Smooth muscle cell (in vitro differentiated cells): ENCODE data around the gene A1BG. TPM values are rescaled to one million over a fixed set of nuclear protein-coding genes. Genes with fewer than 3 reads are reported as not detected.
A peak's percentile ranks its signal among the peaks of the same experiment; 100 is the strongest.
"Not testable (repeated sequence)": the region's sequence is repeated elsewhere in the genome, so short reads cannot be mapped to it uniquely, and the experiment has no call there.

ENCODE experiments used
- DNase-seq: peaks from one replicate; lab custom pipeline; 2025; ENCODE audit not compliant: unreplicated experiment; lab: John Stamatoyannopoulos, UW
- H2AFZ ChIP-seq: fragments of 200-600 bp; sonication (generic); 2 replicates; pipeline ENCODE4 v1.6.0; 2016; ENCODE audit warnings: antibody characterized with exemption, low read depth, mild to moderate bottlenecking
- H3F3A ChIP-seq: fragments of 200-600 bp; sonication (generic); 2 replicates; pipeline ENCODE4 v1.6.0; 2017; ENCODE audit warnings: antibody characterized with exemption, low read depth
- H3K27ac ChIP-seq: fragments of 200-600 bp; sonication (generic); 2 replicates; pipeline ENCODE4 v1.5.1; 2016; ENCODE audit warnings: low read depth, mild to moderate bottlenecking
- H3K27me3 ChIP-seq: fragments of 200-600 bp; sonication (generic); 2 replicates; pipeline ENCODE4 v1.6.1; 2016; ENCODE audit warnings: low read depth, mild to moderate bottlenecking
- H3K36me3 ChIP-seq: fragments of 200-600 bp; sonication (generic); 2 replicates; pipeline ENCODE4 v1.5.1; 2016; ENCODE audit warnings: low read depth
- H3K4me1 ChIP-seq: fragments of 200-600 bp; sonication (generic); 2 replicates; pipeline ENCODE4 v1.5.1; 2016; ENCODE audit warnings: low read depth
- H3K4me2 ChIP-seq: fragments of 200-600 bp; sonication (generic); 2 replicates; pipeline ENCODE4 v1.6.0; 2016; ENCODE audit warnings: mild to moderate bottlenecking
- H3K4me3 ChIP-seq: fragments of 200-600 bp; sonication (generic); 2 replicates; pipeline ENCODE4 v1.5.1; 2016; ENCODE audit warnings: mild to moderate bottlenecking
- H3K79me2 ChIP-seq: fragments of 200-600 bp; sonication (generic); 2 replicates; pipeline ENCODE4 v1.6.0; 2016; ENCODE audit warnings: low read depth, mild to moderate bottlenecking
- H3K9ac ChIP-seq: fragments of 200-600 bp; sonication (generic); 2 replicates; pipeline ENCODE4 v1.6.0; 2016; ENCODE audit warnings: low read depth
- H3K9me3 ChIP-seq: fragments of 200-600 bp; sonication (generic); replicated peaks from 2 replicates; pipeline ENCODE4 v1.5.1; 2016; ENCODE audit warnings: low read depth
- H4K20me1 ChIP-seq: fragments of 200-600 bp; sonication (generic); 2 replicates; pipeline ENCODE4 v1.6.0; 2016; ENCODE audit warnings: low read depth
- WGBS: methylation state at CpG from one replicate; pipeline ENCODE4 v1.1.7; 2016; ENCODE audit warnings: low lambda C conversion rate; 5-methylcytosine and 5-hydroxymethylcytosine counted together
- polyA plus RNA-seq: library from polyadenylated mRNA; unstranded; fragments of >200 nt; fragmentation: Nextera tagmentation; extraction: Ambion mirVana; gene quantifications from 2 replicates; pipeline ENCODE4 v1.2.1, GENCODE V29; 2016
- total RNA-seq: library from RNA; depleted of rRNA; stranded (reverse); fragments of >200 nt; gene quantifications from 2 replicates; pipeline ENCODE4 v1.2.3, GENCODE V29; 2014
- TF ChIP-seq, protein P1 (sequence below): fragments of 200-600 bp; sonication (generic); IDR thresholded peaks from 2 replicates; pipeline ENCODE4 v1.5.1; 2017; ENCODE audit warnings: borderline replicate concordance, mild to moderate bottlenecking, antibody characterized with exemption; ENCODE audit not compliant: insufficient read depth, poor library complexity, severe bottlenecking

A1BG gene
- total and polyA plus RNA-seq, 2 experiments from 2014 or later, result 77.8 to 133 TPM

DNA sequence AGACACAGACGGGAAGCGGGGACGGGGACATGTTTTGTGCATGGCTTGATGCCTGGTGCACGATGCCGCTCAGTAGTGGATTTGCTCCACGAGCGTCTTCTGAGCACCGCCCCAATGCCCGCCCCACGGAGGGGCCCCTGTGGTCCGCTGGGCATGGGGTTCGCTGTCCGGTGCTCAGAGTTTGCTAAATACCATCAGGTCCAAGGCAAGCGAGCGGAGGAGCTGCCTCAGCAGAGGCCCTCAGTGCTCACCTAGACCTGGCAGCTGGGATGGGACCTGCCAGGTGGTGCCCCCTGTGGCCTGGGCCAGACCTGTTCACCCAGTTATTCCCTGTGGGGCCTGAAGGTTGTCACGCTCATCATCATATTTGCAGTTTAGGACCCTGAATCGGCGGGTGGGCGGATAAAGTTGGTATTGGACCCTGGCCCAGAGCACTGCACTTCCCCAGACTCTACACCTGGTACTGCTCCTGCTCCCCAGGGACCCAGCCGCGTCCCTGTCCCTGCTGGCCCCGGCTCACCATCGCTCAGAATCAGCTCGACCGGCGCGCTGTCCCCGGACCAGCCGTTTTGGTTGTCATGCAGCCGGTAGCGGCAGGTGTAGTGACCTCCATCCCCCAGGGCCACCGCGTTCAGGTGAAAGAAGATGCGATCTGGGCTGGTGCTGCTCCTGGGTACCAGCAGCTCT lies 2.3 kb downstream of the A1BG start:
- Histone ChIP-seq H2AFZ (no peak overlapping the region), H3K79me2 (peaks cover 36% of the 10 kb centered on the region), H3K9me3 (no peaks in the 10 kb centered on the region), H3F3A (no peaks in the 10 kb centered on the region), H3K4me2 (no peak overlapping the region), H3K9ac (no peak overlapping the region), H3K4me1 (peaks cover 8% of the 10 kb centered on the region), H3K4me3 (no peak overlapping the region), H3K36me3 (no peaks in the 10 kb centered on the region), H3K27ac (no peak overlapping the region), H4K20me1 (peaks cover 2% of the 10 kb centered on the region), H3K27me3 (no peaks in the 10 kb centered on the region)
- DNase-seq, result no peak
- TF ChIP-seq, protein P1, sequence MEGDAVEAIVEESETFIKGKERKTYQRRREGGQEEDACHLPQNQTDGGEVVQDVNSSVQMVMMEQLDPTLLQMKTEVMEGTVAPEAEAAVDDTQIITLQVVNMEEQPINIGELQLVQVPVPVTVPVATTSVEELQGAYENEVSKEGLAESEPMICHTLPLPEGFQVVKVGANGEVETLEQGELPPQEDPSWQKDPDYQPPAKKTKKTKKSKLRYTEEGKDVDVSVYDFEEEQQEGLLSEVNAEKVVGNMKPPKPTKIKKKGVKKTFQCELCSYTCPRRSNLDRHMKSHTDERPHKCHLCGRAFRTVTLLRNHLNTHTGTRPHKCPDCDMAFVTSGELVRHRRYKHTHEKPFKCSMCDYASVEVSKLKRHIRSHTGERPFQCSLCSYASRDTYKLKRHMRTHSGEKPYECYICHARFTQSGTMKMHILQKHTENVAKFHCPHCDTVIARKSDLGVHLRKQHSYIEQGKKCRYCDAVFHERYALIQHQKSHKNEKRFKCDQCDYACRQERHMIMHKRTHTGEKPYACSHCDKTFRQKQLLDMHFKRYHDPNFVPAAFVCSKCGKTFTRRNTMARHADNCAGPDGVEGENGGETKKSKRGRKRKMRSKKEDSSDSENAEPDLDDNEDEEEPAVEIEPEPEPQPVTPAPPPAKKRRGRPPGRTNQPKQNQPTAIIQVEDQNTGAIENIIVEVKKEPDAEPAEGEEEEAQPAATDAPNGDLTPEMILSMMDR, result no peak
- 95% methylated on average over 34 of the region's 34 CpGs for WGBS

DNA sequence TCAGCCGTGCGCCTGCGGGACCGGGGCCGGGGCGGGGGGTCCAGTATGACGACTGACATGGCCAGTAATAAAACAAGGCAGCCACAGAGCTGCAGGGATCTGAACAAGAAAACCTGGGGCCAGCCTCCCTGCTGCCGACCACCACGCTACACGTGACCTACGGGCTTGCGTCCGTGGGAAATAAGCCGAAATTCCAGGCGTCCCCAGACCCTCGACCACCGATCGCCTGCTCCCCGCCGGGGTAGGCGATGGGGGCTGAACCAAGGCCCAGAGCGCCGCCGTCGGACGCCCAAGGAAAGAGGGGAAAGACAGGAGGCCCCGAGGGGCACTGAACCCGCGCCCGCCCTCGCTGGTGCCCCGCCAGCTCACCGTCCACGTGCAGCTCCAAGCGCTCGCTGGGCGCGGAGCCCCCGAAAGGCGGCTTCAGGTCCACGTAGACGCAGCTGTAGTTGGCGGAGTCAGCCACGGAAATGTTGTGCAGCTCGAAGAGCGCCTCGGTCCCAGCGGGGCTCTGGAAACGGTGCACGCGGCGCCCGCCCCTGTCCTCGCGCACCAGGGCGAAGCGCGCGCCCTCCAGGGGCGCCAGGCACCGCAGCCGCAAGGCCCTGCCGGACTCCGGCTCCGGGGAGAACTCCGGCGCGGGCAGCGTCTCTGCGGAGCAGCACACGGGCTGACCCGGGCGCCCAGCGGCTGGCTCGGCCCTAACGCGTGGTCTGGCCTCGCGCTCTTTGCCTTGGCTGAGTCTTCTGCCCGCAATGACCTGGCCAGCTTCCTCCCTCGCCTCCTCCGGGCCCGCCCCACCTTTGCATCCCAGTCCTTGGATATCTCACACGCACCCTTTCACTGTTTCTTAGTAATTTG lies 3.1 kb downstream of the A1BG start:
- Histone ChIP-seq H3F3A (no peaks in the 10 kb centered on the region), H3K9ac (no peak overlapping the region), H3K4me3 (no peak overlapping the region), H4K20me1 (peaks cover 7% of the 10 kb centered on the region), H3K36me3 (no peaks in the 10 kb centered on the region), H2AFZ (no peak overlapping the region), H3K27ac (no peak overlapping the region), H3K4me1 (peaks cover 8% of the 10 kb centered on the region), H3K27me3 (no peaks in the 10 kb centered on the region), H3K4me2 (no peak overlapping the region), H3K79me2 (peaks cover 43% of the 10 kb centered on the region), H3K9me3 (no peaks in the 10 kb centered on the region)
- TF ChIP-seq, protein P1, result no peak
- no peak for DNase-seq
- WGBS, result 97% methylated on average over 60 of the region's 84 CpGs

DNA sequence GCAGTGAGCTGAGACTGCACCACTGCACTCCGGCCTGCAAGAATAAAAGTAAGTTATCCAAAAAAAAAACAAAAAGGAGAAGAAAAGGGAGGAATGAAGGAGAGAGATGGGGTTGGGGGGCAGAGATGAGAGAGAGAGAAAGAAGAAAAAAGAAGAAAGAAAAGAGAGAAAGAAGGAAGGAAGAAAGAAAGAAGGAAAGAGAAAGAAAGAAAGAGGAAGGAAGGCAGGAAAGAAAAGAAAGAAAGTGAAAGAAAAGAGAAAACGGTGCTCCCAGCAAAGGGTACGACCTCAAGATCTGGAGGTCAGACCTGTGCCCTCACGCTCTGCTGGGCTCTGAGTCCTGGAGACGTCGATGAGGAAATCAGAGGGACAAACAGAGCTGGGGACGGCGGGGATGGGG lies 3.7 kb downstream of the A1BG start:
- H3K4me3 ChIP-seq, result no peak overlapping the region
- peaks cover 8% of the 10 kb centered on the region for H3K4me1 ChIP-seq
- no peaks in the 10 kb centered on the region for H3K9me3 ChIP-seq
- no peak overlapping the region for H2AFZ ChIP-seq
- H3K79me2 ChIP-seq, result peaks cover 48% of the 10 kb centered on the region
- no peak overlapping the region for H3K27ac ChIP-seq
- H4K20me1 ChIP-seq, result peaks cover 7% of the 10 kb centered on the region
- WGBS, result 94% methylated on average over 8 of the region's 8 CpGs
- TF ChIP-seq, protein P1, result no peak
- no peaks in the 10 kb centered on the region for H3F3A ChIP-seq
- H3K9ac ChIP-seq, result no peak overlapping the region
- no peaks in the 10 kb centered on the region for H3K27me3 ChIP-seq
- no peak overlapping the region for H3K4me2 ChIP-seq
- H3K36me3 ChIP-seq, result no peaks in the 10 kb centered on the region
- DNase-seq, result no peak

DNA sequence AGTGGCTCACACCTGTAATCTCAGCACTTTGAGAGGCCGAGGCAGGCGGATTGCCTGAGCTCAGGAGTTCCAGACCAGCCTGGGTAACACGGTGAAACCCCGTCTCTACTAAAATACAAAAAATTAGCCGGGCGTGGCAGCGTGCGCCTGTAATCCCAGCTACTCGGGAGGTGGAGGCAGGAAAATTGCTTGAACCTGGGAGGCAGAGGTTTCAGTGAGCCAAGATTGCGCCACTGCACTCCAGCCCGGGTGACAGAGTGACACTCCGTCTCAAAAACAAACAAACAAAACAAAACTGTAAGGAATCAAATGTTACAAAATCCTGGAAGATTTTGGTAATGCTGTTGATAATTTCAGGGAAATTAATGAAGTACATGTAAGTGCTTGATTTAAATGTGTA lies 5.2 kb downstream of the A1BG start:
- H3K9ac ChIP-seq, result peak overlapping the region; percentile 46
- H2AFZ ChIP-seq, result peak overlapping the region; percentile 98
- H3K27ac ChIP-seq, H3K4me1 ChIP-seq, H3K27me3 ChIP-seq, H4K20me1 ChIP-seq, H3K9me3 ChIP-seq, H3K36me3 ChIP-seq, H3F3A ChIP-seq, DNase-seq: not testable (repeated sequence)
- peak overlapping the region; percentile 96 for H3K4me3 ChIP-seq
- H3K4me2 ChIP-seq, result peak overlapping the region; percentile 95
- WGBS, result 7% methylated on average over 12 of the region's 12 CpGs
- H3K79me2 ChIP-seq, result peaks cover 53% of the 10 kb centered on the region
